GM12878 (cell line): ENCODE results near the gene ZNF823. TPM values are rescaled to one million over a fixed set of nuclear protein-coding genes. Genes with fewer than 3 reads are reported as not detected.
A peak's percentile ranks its signal among the peaks of the same experiment; 100 is the strongest.

Source experiments
- ATAC-seq: fragments of 200-7000 bp; cut with Tn5 transposase; 3 replicates; pipeline ENCODE4 v1.9.1; 2020; ENCODE audit warnings: mild to moderate bottlenecking, moderate library complexity
- BruUV-seq: library from RNA; stranded (reverse); fragments of 400-500 nt; replicated peaks from 2 replicates; lab custom pipeline; 2021; lab: Mats Ljungman, UMichigan
- CTCF ChIA-PET: fragments of 300-600 bp; sonication (Branson Sonifier 250); formaldehyde crosslinking; extraction: SDS; loops from one replicate; lab custom pipeline; 2021; ENCODE audit warnings: inconsistent platforms; lab: Yijun Ruan, JAX
- POLR2A ChIA-PET: fragments of 350-600 bp; formaldehyde crosslinking; extraction: SDS; loops from one replicate; lab custom pipeline; 2021; ENCODE audit warnings: inconsistent platforms; lab: Charles Lee
- RAD21 ChIA-PET: fragments of 300-600 bp; sonication (Branson Sonifier 250); formaldehyde crosslinking; loops from one replicate; lab custom pipeline; 2023; ENCODE audit warnings: antibody characterized with exemption; ENCODE audit not compliant: unreplicated experiment; lab: Charles Lee
- SMC1A ChIA-PET: fragments of 300-600 bp; sonication (Branson Sonifier 250); formaldehyde crosslinking; loops from one replicate; lab custom pipeline; 2023; ENCODE audit not compliant: unreplicated experiment, uncharacterized antibody; lab: Charles Lee
- DNase-seq: peaks from one replicate; pipeline ENCODE4 v3.0.0-alpha.2; 2011; ENCODE audit warnings: low read depth, low spot score
- FAIRE-seq: peaks from 3 replicates; lab custom pipeline; 2011; peaks lifted over from hg19 to GRCh38; lab: Jason Lieb, UNC
- H2AFZ ChIP-seq: 2 replicates; pipeline ENCODE4 v1.6.0; 2011; ENCODE audit warnings: low read depth, low read length, control low read depth; ENCODE audit not compliant: control insufficient read depth
- H3K27ac ChIP-seq: 2 replicates; pipeline ENCODE4 v1.5.1; 2011; ENCODE audit warnings: control low read depth; ENCODE audit not compliant: control insufficient read depth, insufficient read depth
- H3K27me3 ChIP-seq, 2 experiments: replicated peaks in 1 of 2; 2 replicates each; pipeline versions ENCODE4 v1.6.0 to v1.6.1; 2011; ENCODE audit warnings: low read length in 1 of 2; ENCODE audit not compliant: control insufficient read depth in 2 of 2, insufficient read depth in 2 of 2
- H3K36me3 ChIP-seq, 2 experiments: 2 replicates each; pipeline ENCODE4 v1.5.1; 2011; ENCODE audit warnings: low read length in 1 of 2; ENCODE audit not compliant: control insufficient read depth in 2 of 2, insufficient read depth in 2 of 2
- H3K4me1 ChIP-seq: 2 replicates; pipeline ENCODE4 v1.6.1; 2011; ENCODE audit warnings: mild to moderate bottlenecking, low read length, moderate library complexity, mixed read lengths; ENCODE audit not compliant: control insufficient read depth, insufficient read depth
- H3K4me2 ChIP-seq: 2 replicates; pipeline ENCODE4 v1.6.0; 2011; ENCODE audit warnings: control low read depth; ENCODE audit not compliant: control insufficient read depth, insufficient read depth
- H3K4me3 ChIP-seq: fragments of 200-600 bp; sonication (generic); 2 replicates; pipeline ENCODE4 v1.5.1; 2016
- H3K79me2 ChIP-seq: 2 replicates; pipeline ENCODE4 v1.6.0; 2011; ENCODE audit warnings: low read length; ENCODE audit not compliant: control insufficient read depth, insufficient read depth
- H3K9ac ChIP-seq: 2 replicates; pipeline ENCODE4 v1.8.0; 2011; ENCODE audit warnings: low read length, control low read depth, mixed read lengths; ENCODE audit not compliant: control insufficient read depth, insufficient read depth
- H3K9me3 ChIP-seq: replicated peaks from 3 replicates; pipeline ENCODE4 v1.5.1; 2011; ENCODE audit warnings: mild to moderate bottlenecking, low read length; ENCODE audit not compliant: control insufficient read depth, insufficient read depth
- H4K20me1 ChIP-seq: 2 replicates; pipeline ENCODE4 v1.6.0; 2011; ENCODE audit not compliant: control insufficient read depth, insufficient read depth
- CHD1 ChIP-seq: IDR thresholded peaks from 2 replicates; pipeline ENCODE4 v1.6.1; 2012; ENCODE audit warnings: low read depth, low read length, improper control_type of control experiment
- E4F1 ChIP-seq: fragments of 450-650 bp; IDR thresholded peaks from 2 replicates; pipeline ENCODE4 v1.6.1; 2018; ENCODE audit warnings: borderline replicate concordance, mild to moderate bottlenecking; ENCODE audit not compliant: partially characterized antibody
- GATAD2B ChIP-seq: fragments of 450-650 bp; conservative IDR thresholded peaks from 2 replicates; pipeline ENCODE4 v1.6.1; 2017; ENCODE audit warnings: low read depth, mild to moderate bottlenecking, moderate library complexity
- HDGF ChIP-seq: fragments of 450-650 bp; IDR thresholded peaks from 2 replicates; pipeline ENCODE4 v1.6.1; 2016; ENCODE audit warnings: antibody characterized with exemption
- IRF5 ChIP-seq: fragments of 450-650 bp; IDR thresholded peaks from 2 replicates; pipeline ENCODE4 v1.6.1; 2017; ENCODE audit warnings: borderline replicate concordance
- PML ChIP-seq: IDR thresholded peaks from 2 replicates; pipeline ENCODE4 v1.6.1; 2012; ENCODE audit warnings: low read length, inconsistent platforms
- RB1 ChIP-seq: fragments of 450-650 bp; formaldehyde crosslinking; IDR thresholded peaks from 2 replicates; pipeline ENCODE4 v1.6.1; 2017; ENCODE audit warnings: mild to moderate bottlenecking, borderline replicate concordance
- WRNIP1 ChIP-seq: IDR thresholded peaks from 2 replicates; pipeline ENCODE4 v1.6.1; 2011; ENCODE audit warnings: low read depth, low read length, improper control_type of control experiment, borderline replicate concordance
- ZBED1 ChIP-seq: IDR thresholded peaks from 2 replicates; pipeline ENCODE4 v1.6.1; 2016; ENCODE audit warnings: borderline replicate concordance
- ZBTB11 ChIP-seq: fragments of 450-650 bp; formaldehyde crosslinking; IDR thresholded peaks from 2 replicates; pipeline ENCODE4 v1.5.0; 2022; ENCODE audit warnings: mild to moderate bottlenecking, missing genetic modification characterization
- WGBS: methylation state at CpG from one replicate; pipeline ENCODE4 v1.1.6; 2016; ENCODE audit warnings: low lambda C conversion rate; ENCODE audit not compliant: insufficient replicate concordance, insufficient coverage; ENCODE audit errors: missing lambda C conversion rate; 5-methylcytosine and 5-hydroxymethylcytosine counted together
- in situ Hi-C: fragments of 300-500 bp; cut with MboI; formaldehyde crosslinking; loops from 9 replicates; pipeline ENCODE4 v1.14.3; 2018; ENCODE audit warnings: mixed read lengths
- intact Hi-C: fragments of 100-400 bp; cut with micrococcal nuclease; formaldehyde crosslinking; loops from one replicate; pipeline ENCODE4 v1.14.2; 2022; ENCODE audit not compliant: unreplicated experiment
- polyA plus RNA-seq, 11 experiments: library from polyadenylated mRNA; depleted of rRNA in 4 of 11; unstranded in 6 of 11; stranded (reverse) in 5 of 11; fragments of >200 nt; fragmentation: Nextera tagmentation in 4 of 11; fragmentation: Illumina TruSeq in 1 of 11; extraction: Ambion mirVana in 4 of 11; extraction: Trizol in 1 of 11; gene quantifications; 1 replicate in 1 of 11; 2 replicates in 10 of 11; pipeline versions ENCODE4 v1.2.1 to v1.2.3, GENCODE V29; 2011 to 2016; ENCODE audit warnings: inconsistent platforms in 2 of 11, missing spikeins in 2 of 11, low read depth in 1 of 11
- total RNA-seq, 4 experiments: library from RNA; depleted of rRNA in 3 of 4; stranded (reverse); fragments of >200 nt in 3 of 4; fragmentation: Illumina TruSeq in 1 of 4; extraction: Trizol in 1 of 4; gene quantifications; 2 replicates each; pipeline versions ENCODE4 v1.2.1 to v1.2.3, GENCODE V29; 2013 to 2021
- TF ChIP-seq, protein P1 (sequence below): IDR thresholded peaks from 2 replicates; pipeline ENCODE4 v1.6.1; 2011; ENCODE audit warnings: low read depth, low read length, improper control_type of control experiment, borderline replicate concordance

Gene ZNF823
- total and polyA plus RNA-seq, 10 of the 15 experiments (the other 5 are each of a cell fraction or from before 2014, with no cell fraction given), result 3.3 to 8.0 (median 4.5) TPM

DNA sequence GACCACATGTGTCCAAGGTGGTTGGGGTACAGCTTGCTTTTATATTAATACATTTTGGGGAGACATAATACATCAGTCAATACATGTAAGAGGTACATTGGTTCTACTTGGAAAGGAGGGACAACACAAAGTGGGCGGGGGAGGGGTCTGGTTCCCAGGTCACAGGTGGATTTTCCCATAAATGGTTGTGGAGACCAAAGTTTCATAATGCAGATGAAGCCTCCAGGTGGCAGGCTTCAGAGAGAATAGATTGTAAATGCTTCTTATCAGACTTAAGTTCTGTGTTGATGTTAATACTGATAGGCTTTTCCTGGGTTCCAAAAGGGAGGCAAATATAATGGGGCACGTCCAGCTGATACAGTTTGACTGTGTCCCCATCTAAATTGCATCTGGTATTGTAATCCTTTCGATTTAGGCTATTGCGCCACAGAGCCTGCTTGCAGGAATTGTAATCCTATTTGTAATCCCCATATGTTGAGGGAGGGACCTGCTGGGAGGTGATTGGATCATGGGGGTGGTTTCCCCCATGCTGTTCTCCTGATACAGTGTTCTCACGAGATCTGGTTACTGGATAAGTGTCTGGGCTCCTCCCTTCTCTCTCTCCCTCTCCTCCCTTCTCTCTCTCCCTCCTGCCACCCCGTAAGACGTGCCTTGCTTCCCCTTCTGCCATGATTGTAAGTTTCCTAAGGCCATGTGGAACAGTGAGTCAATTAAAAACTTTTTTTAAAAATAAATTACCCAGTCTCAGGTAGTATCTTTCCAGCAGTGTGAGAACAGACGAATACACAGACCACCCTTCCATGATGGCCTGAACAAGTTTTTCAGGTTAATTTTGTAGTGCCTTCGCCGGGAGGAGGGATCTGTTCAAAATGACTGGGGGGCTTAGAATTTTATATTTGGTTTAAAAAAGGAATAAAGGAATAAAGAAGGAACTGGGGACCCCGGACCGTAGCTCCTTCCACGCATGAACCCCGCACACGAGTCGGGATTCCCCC lies 44.9 kb downstream of the ZNF823 start:
- no TSS peak for BruUV-seq
- RAD21 ChIA-PET, result no interaction called here
- TF ChIP-seq PML, result no peak
- no peak for TF ChIP-seq HDGF
- TF ChIP-seq ZBTB11 (CRISPR knock-in tag), result no peak
- TF ChIP-seq E4F1, result no peak
- no peak for TF ChIP-seq GATAD2B
- TF ChIP-seq, protein P1, sequence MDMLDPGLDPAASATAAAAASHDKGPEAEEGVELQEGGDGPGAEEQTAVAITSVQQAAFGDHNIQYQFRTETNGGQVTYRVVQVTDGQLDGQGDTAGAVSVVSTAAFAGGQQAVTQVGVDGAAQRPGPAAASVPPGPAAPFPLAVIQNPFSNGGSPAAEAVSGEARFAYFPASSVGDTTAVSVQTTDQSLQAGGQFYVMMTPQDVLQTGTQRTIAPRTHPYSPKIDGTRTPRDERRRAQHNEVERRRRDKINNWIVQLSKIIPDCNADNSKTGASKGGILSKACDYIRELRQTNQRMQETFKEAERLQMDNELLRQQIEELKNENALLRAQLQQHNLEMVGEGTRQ, result no peak
- no peak for TF ChIP-seq RB1
- no peak for TF ChIP-seq IRF5
- no peak for TF ChIP-seq CHD1
- no peak for TF ChIP-seq ZBED1
- no peak for TF ChIP-seq WRNIP1

More for the DNA sequence above, 44.9 kb downstream of the ZNF823 start:
- no peaks in the 10 kb centered on the region for H3K79me2 ChIP-seq
- peak overlapping the region; percentile 45; the same call in 1 of the 2 replicates for H3K4me2 ChIP-seq
- no peaks in the 10 kb centered on the region for H4K20me1 ChIP-seq
- peak overlapping the region; percentile 18; the same call in 1 of the 2 replicates for H3K9ac ChIP-seq
- ATAC-seq (no peak), DNase-seq (no peak), FAIRE-seq (no peak)
- POLR2A ChIA-PET, result no interaction called here
- CTCF ChIA-PET, result no interaction called here
- WGBS, result 31% methylated on average over 16 of the region's 16 CpGs
- in situ Hi-C loops, result no loop called here
- no peaks in the 10 kb centered on the region for H3K4me1 ChIP-seq
- intact Hi-C loops, result no loop called here
- no peaks in the 10 kb centered on the region; the same call in 1 of the 3 replicates for H3K9me3 ChIP-seq
- H3K4me3 ChIP-seq, result peak overlapping the region; percentile 74
- peak overlapping the region; percentile 63; the same call in 1 of the 2 replicates for H2AFZ ChIP-seq
- no peaks in the 10 kb centered on the region for H3K36me3 ChIP-seq
- SMC1A ChIA-PET, result no interaction called here
- no peak overlapping the region for H3K27ac ChIP-seq
- H3K27me3 ChIP-seq, result no peaks in the 10 kb centered on the region
